Activated CD8-positive, alpha-beta memory T cell treated with anti-CD3 and anti-CD28 coated beads, Interleukin-2, amount 50 U/mL, for 24 hours (primary cell): ENCODE results near the gene SYNGAP1.
"Not testable (repeated sequence)": the region's sequence is repeated elsewhere in the genome, so short reads cannot be mapped to it uniquely, and the experiment has no call there.

Experiments used
- DNase-seq: peaks from one replicate; pipeline ENCODE4 v3.0.0-alpha.2; 2020; ENCODE audit errors: extremely low read depth

Gene SYNGAP1

DNA sequence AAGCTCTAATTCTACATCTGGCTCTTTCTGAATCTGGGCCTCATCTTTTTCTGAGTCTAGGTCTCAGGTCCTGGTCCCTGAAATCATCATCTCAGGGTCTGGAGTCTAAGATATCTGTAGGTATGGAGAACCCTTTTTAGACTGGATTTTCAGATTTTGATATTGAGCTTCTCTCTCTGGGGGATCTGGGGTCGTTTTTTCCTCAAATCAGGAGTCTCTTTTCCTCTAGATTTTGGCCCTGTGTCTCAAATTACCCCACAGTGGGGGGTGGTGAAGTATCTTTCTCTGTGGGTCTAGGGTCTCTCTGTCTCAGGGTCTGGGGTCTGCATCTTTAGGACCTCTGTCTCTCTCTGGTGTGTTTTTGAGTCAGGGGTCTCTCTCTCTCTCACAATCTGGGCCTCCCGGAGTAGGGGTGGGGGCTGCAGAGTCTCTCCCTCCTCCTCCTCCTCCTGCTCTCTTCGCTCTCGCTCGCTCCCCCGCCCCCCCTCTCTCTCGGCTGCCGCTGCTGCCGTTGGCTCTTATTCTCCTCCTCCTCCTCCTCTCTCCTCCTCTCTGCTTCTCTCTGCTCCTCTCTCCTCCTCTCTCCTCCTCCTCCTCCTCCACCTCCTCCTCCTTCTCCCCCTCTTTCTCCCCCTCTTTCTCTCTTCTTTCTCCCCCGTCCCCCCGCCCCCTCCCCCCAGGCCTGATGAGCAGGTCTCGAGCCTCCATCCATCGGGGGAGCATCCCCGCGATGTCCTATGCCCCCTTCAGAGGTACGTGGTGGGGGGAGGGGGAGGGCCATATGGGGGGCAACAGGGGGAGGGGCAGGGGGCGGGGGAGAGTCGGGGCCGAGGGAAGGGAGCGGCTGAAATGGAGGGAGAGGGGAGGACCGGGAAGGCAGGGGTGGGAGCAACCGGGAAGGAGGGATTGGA, at the start of gene SYNGAP1:
Gene SYNGAP1 (plus strand): TSS at position 486 of the 911 bp plus-strand sequence. CDS start 200 bp downstream, at position 686.
- DNase-seq = no peak

DNA sequence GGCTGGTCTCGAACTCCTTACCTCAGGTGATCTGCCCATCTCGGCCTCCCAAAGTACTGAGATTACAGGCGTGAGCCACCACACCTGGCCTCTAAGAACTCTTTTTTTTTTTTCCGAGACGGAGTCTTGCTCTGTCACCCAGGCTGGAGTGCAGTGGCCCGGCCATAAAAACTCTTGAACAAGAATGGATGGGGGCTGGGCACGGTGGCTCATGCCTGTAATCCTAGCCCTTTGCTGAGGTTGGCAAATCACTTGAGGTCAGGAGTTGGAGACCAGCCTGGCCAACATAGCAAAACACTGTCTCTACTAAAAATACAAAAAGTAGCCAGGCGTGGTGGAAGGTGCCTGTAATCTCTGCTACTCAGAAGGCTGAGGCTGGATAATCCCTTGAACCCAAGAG, 48.0 kb upstream of the SYNGAP1 start:
- not testable (repeated sequence) for DNase-seq

DNA sequence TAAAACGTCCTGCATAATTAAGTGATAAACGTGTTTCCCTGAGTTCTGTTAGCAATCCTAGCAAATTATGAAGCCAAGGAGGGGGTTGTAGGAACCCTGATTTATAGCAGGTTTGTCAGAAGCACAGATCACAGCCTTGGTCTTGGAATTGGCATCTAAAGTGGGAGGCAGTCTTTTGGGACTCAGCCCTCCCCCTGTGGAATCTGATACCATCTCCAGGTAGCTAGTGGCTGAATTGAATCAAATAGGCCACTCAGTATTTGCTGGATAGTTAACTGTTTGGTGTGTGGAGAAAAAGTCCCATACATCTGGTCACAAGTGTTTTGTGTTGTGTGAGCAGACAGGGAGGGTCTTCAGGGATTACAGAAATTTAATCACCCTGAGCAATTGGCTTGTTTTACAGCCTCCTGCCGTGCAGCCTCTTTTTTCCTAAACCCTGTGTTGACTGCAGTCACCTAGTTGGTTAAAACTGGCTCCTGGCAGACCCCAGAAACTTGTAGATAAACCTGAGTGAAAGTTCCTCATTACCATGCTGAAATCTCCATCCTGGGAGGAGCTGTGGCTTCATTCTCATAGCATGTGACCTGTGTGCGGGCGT, 47.2 kb upstream of the SYNGAP1 start:
- DNase-seq = no peak

DNA sequence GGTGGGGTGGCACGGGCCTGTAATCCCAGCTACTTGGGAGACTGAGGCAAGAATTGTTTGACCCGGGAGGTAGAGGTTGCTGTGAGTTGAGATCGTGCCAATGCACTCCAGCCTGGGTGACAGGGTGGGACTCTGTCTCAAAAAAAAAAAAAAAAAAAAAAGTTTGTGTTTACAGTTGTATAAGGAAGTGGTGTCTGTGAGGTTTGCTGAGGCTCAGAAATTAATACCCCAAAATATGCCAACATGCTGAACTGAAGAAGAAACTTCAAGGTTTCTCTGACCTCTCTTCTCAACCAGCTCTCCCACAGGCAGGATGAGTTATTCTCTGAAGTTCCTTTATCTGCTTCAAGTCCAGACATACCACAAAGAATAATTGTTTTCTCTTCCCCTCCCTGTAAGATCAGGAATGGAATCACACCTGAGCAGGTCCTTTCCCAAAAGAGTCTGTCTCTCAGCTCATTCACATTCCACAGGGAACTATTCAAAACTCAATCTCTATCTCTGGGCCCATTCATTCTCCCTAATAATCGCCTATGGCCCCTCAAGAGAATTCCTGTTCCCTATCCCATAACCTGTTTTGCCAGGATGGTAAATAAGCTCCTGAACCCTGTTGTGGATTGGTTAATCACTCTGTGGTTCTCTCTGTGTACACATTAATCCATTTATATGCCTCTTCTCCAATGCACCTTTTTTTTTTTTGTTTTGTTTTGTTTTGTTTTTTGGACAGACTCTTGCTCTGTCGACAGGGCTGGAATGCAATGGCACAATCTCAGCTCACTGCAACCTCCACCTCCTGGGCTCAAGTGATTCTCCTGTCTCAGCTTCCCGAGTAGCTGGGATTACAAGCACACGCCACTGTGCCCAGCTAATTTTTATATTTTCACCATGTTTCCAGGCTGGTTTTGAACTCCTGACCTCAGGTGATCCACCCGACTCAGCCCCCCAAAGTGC, 45.6 kb upstream of the SYNGAP1 start:
- no peak for DNase-seq

DNA sequence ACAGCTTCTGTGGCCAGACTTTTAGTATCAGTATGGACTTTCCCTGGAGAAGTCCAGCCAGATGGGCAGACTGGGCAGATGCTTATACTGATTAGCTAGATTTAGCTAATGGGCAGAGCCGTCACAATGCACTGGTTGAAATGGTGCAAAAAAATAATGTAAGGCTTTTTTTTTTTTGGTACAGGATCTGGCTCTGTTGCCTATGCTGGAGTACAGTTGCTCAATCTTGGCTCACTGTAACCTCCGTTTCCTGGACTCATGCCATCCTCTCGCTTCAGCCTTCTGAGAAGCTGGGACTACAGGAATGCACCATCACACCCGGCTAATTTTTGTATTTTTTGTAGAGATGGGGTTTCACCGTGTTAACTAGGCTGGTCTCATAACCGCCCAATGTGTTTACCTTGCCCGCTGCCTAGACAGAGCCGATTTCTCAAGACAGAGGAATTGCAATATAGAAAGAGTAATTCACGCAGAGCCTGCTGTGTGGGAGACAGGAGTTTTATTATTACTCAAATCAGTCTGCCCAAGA, 44.7 kb upstream of the SYNGAP1 start:
- DNase-seq = no peak

DNA sequence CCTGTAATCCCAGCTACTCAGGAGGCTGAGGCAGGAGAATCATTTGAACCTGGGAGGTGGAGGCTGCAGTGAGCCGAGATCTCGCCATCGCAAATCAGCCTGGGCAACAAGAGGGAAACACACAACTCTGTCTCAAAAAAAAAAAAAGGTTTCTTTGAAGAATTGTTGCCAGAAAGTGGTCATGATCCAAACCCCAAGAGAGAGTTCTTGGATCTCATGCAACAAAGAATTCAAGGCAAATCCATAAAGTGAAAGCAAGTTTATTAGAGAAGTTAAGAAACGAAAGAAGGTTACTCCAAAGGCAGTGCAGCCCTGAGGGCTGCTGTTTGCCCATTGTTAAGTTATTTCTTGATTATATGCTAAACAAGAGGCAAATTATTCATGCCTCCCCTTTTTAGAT, 42.7 kb upstream of the SYNGAP1 start:
- DNase-seq = no peak

DNA sequence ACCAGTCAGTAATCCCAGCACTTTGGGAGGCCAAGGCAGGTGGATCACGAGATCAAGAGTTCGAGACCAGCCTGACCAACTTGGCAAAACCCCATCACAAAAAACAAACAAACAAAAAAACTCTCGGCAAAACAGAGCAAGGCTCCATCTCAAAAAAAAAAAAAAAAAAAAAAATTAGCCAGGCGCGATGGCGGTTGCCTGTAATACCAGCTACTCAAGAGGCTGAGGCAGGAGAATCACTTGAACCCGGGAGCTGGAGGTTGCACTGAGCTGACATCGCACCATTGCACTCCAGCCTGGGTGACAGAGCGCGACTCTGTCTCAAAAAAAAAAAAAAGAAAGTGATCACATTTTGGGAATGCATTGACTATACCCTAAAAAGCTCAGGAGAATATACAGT, 40.7 kb upstream of the SYNGAP1 start:
- DNase-seq = not testable (repeated sequence)

DNA sequence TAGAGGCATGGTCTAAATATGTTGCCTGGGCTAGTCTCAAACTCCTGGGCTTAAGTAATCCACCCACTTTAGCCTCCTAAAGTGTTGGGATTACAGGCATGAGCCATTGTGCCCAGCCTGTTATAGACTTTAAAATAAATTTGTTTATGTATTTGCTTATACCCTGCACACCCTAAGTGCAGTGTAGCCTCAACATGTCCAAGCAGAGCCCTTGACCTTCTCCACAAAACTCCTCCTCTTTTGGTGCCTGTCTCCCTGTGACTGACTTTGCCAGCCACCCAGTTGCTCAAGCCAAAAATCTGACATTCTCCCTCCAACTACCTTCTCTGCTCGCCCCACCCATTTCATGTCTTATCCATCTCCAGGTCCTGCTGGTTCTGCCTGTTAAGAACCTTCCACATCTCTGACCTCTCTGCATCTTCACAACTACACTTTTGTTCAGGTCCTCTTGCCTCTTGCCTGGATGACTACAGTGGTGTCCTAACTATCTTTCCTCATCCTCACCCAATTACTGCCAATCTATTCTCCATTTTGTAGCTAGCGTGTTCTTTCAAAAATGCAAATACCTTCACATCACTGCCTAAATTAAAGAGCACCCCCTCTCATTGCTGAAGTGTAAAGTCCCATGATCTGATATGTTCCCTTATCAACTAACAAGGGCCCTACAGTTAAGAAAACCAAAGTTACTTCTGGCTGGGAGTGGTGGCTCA, 39.4 kb upstream of the SYNGAP1 start:
- DNase-seq = no peak

DNA sequence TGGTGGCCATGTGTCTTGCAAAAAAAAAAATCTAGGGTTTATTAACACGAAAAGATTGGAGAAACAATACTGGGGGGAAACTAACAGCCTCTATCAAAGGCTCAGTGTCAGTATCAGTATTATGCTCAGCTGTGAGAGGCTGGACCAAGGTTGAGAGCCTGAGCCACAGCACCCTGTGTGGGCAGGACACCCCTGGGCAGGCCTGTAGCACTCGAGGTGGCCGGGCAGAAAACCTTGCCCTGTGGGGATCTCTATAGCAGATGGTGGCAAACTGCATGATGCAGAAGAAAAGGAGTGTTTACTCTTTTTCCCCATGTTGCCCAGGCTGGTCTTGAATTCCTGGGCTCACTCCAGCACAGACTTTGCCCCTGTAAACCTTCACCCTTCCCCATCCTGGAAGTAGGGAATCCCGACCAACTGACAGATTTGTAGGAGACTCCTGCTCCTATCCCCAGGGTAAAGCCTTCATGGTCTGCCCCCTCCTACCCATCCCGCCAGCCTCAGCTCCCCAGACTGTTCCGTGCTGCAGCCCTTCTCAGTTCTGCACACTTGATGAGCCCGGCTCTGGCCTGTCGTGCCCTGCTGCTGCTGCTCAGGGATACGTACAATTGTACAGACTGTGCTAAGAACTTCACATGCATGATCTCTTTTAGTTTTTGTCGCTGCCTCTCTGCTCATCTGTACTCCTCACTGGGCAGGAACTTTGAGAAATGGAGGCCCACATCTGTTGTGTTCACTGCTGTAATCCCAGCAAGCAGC, 36.3 kb upstream of the SYNGAP1 start:
- no peak for DNase-seq

DNA sequence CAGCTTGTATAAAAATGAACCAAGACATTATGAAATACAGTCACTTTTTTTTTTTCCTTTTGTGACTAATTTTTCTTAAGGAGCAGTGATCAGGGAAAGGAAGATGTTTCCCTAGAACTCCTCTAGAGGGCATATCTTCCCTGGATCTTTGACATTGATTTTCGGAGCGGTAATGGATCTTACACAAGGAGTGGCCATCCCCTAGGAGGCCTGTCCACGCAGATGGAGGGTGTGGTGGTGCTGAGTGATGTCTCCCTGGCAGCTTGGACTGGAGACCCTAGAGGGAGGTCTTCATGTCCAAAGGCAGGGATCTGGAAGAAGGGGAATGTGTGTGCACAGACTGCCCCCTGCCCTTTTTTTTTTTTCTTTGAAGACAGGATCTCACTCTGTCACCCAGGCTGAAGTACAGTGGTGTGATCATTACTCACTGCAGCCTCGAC, 35.3 kb upstream of the SYNGAP1 start:
- DNase-seq = no peak

DNA sequence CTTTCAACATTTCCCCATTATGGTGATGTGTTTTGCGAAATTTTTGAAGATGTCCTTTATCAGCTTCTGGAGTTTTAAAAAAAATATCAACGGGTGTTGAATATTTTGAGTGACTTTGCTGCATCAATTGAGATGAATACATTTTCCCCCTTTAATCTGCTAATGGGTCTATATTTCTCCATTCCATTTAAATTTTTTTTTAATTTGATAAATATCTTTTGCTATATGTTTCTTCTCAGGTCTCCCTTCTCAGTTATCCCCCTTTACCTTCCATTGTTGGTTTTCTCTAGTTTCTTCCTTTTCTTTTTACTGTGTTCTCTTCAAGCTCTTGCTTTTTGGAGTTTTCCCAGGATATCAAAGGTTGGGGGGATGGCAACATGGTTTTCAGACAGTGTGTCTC, 29.7 kb upstream of the SYNGAP1 start:
- no peak for DNase-seq

DNA sequence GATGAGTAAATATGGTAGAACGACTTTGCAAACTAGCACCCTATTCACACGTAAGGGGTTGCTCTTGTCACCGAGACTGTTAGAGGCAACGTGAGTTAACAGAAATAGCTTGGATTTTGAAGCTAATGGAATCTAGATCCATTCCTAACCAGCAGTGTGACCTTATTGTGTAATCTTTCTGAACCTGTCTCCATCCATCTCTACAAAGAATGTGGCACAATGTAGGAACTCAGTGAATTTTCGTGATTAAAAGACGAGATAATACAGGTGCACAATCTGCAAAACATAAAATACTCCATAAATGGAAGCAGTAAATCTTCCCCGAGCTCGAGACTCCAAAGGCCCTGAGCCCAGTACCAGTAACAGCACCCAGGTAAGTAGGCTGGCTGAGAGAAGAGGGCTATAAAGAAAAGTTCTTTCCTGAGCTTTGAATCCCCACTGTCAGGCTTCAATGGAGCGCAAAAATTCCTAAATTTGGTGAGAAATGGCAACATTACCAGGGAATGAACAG, 29.0 kb upstream of the SYNGAP1 start:
- no peak for DNase-seq

DNA sequence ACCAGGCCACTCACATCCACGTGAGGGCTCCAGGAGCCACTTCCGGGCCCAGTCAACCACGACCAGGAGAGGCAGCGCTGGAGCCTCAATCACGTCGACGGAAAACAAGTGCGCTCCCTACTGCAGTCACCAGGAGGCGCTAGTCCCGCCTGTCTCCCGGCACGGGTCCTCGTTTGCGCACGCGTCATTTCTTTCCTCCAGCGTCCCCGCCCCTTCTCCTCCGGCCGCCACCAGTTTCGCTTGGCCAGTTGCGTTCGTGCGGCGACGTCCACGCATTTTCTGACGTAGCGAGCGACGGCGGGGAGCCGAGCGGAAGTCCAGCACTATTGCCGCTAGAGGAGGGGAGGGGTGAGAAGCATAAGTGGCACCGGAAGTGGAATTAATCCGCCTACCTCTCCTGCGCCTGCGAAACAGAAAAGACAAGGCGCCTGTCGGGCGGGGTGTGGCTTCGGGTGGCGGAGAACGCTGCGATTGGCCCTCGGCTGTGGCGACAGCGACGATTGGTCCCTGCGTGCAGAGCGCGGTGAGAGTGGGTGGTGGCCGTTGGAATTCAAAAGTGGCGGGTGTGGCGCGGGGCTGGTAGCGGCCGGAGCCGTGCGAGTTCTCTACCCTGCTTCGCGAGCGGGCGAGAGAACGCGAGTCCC, 28.5 kb upstream of the SYNGAP1 start, which contains the start of gene KIFC1:
Gene KIFC1 (plus strand): TSS at position 546 of the 644 bp plus-strand sequence. CDS start 163 bp downstream, outside the sequence.
- peak; percentile 99 for DNase-seq

DNA sequence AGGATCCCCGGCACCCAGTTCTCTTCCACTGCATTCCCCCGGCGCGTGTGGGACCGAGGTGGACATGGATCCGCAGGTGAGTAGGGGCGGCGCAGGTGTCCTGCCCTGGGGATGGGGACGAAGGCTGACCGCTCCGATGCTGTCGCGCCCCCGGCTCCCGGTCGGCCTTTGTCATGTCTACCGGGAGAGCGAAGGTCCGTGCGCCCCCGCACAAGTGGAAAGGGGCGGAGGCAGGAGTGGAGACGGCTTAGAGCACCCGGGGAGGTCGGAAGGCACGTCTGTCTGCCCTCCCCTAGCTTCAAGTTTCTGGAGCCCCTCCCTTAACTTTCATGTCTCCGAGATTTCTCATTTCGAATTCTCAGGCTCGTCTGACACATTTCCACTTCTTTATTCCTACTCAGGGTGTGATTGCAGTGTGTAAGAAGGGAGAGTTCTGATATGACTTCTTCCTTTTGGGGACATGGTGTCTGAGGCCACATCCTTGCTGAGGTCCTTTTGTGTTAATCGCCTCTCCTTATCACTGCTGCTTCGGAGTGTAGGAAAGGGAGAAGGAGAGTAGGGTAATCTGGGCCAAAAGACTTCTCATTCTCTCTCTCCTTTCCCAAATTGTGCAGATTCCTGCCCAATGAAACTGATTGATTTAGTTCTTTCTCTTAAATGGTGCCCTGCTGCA, 27.8 kb upstream of the SYNGAP1 start:
- DNase-seq = no peak

DNA sequence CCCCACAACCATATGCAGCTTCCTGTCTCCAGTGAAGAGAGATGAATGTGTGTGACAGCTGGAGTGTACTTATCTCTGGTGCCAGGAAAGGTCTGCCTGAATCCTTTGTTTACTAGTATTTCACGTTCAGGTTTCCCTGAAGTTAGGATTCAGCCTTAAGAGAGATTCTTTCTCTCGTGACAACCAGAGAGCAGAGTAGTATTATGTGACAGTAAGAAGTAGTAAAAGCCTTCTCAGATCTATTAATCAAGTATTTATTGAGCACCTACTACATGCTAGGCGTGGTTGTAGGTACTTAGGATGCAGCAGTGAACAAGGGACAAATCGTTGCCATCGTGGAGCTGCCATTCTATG, 27.3 kb upstream of the SYNGAP1 start:
- no peak for DNase-seq

DNA sequence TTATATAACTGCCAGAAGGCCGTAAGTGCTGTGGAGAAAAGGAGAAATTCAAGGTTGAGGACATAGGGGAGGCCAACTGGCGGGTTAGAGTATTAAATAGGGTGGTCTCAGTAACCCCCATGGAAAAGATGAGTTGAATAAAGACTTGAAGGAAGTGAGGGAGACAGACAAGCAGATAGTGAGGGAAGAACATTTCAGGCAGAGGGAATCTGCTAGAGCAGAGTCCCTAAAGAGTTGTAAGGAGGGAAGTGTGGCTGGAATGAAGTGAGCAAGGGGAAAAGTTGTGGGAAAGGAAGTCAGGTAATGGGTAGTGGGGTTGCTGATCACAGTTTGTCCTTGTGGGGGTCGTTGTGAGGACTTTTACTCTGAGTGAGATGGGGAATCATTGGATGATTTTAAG, 26.9 kb upstream of the SYNGAP1 start:
- no peak for DNase-seq

DNA sequence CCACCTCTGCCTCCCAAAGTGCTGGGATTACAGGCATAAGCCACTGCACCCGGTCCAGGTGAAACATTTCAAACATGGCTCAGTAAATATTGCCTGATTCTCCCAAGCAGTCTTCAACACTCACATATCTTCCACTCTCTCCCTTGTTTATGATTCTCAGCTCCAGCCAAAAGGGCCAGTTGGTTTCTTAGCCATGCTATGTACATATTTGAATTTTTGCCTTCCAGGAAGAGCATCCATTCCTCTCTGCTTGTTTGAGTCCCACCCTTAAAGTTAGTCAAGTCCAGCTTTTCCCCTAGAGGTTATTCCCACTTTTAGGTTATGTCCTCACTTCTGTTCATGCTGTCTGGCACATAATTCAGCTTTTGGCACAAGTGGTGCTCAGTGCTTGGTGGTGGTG, 22.3 kb upstream of the SYNGAP1 start:
- no peak for DNase-seq

DNA sequence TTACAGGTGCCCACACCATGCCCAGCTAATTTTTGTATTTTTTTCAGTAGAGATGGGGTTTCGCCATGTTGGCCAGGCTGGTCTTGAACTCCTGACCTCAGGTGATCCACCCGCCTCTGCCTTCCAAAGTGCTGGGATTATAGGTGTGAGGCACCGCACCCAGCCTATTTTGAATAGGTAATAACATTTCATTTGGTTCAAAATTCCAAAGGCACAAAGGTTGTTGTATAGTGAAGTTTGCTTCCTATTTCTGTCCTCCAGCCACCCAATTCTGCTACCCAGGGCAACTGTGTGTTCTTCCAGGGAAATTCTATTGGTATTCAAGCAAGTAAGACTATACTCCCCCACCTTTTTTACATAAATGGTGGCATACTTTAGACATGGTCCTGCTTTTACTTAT, 21.3 kb upstream of the SYNGAP1 start:
- not testable (repeated sequence) for DNase-seq

DNA sequence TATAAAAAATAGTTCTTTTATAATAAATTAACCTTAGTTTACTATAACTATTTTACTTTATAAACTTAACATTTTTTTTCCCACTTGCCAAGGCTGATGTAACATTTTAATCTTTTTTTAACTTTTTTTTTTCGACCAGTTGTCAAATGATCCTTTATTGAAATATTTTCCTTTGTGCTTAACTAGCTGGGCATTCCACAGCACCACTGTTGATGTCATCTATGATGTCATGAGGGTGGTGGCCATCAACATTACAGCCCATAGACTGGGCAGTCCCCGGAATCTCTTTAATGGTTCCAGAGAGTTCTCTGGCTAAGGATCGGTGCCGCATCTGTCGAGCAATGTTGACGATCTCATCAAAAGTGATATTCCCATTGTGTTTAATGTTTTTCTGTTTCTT, 20.0 kb upstream of the SYNGAP1 start:
- not testable (repeated sequence) for DNase-seq
